ENCODE data around the gene ADAM22.
"Not testable (repeated sequence)": the region's sequence is repeated elsewhere in the genome, so short reads cannot be mapped to it uniquely, and the experiment has no call there.

The ADAM22 gene, protein sequence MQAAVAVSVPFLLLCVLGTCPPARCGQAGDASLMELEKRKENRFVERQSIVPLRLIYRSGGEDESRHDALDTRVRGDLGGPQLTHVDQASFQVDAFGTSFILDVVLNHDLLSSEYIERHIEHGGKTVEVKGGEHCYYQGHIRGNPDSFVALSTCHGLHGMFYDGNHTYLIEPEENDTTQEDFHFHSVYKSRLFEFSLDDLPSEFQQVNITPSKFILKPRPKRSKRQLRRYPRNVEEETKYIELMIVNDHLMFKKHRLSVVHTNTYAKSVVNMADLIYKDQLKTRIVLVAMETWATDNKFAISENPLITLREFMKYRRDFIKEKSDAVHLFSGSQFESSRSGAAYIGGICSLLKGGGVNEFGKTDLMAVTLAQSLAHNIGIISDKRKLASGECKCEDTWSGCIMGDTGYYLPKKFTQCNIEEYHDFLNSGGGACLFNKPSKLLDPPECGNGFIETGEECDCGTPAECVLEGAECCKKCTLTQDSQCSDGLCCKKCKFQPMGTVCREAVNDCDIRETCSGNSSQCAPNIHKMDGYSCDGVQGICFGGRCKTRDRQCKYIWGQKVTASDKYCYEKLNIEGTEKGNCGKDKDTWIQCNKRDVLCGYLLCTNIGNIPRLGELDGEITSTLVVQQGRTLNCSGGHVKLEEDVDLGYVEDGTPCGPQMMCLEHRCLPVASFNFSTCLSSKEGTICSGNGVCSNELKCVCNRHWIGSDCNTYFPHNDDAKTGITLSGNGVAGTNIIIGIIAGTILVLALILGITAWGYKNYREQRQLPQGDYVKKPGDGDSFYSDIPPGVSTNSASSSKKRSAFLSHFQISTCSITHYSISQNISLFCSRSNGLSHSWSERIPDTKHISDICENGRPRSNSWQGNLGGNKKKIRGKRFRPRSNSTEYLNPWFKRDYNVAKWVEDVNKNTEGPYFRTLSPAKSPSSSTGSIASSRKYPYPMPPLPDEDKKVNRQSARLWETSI

GRCh38 chr7:87933953-87934698 lies at the start of gene ADAM22:
Gene ADAM22 (plus strand): TSS chr7:87934251. CDS start chr7:87934466, 215 bp downstream.
- no peak for FAIRE-seq

GRCh38 chr7:87885018-87885417 lies 49.0 kb upstream of the ADAM22 start:
- no peak for FAIRE-seq

GRCh38 chr7:87886875-87887274 lies 47.2 kb upstream of the ADAM22 start:
- FAIRE-seq: peak; percentile 88

GRCh38 chr7:87895363-87895762 lies 38.7 kb upstream of the ADAM22 start:
- no peak for FAIRE-seq

DNA sequence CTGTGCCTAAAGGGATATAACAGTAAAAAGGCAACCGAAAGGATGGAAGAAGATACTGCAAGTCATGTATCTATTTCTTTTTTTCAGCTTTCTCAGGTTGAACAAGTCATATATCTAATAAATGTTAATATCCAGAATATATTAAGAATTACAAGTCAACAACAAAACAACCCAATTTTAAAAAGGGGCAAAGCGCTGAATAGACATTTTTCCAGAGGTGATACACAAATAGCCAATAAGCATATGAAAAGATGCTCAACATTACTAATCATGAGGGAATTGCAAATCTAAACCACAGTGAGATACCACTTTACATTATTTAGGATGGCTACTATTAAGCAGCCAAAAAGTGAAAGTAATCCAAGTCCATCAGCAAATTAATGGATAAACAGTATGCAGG lies 34.8 kb upstream of the ADAM22 start:
- no peak for FAIRE-seq

DNA sequence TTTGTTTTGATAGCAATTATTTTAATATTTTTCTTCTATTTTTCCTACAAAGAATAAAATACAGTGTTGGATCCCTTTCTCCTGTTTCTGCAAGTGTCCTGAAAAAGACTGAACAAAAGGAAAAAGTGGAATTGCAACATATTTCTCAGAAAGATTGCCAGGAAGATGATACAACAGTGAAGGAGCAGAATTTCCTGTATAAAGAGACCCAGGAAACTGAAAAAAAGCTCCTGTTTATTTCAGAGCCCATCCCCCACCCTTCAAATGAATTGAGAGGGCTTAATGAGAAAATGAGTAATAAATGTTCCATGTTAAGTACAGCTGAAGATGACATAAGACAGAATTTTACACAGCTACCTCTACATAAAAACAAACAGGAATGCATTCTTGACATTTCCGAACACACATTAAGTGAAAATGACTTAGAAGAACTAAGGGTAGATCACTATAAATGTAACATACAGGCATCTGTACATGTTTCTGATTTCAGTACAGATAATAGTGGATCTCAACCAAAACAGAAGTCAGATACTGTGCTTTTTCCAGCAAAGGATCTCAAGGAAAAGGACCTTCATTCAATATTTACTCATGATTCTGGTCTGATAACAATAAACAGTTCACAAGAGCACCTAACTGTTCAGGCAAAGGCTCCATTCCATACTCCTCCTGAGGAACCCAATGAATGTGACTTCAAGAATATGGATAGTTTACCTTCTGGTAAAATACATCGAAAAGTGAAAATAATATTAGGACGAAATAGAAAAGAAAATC lies 26.7 kb upstream of the ADAM22 start:
- FAIRE-seq: peak; percentile 41

- not testable (repeated sequence) for FAIRE-seq
Observed at GRCh38 chr7:87908814-87909213, 25.2 kb upstream of the ADAM22 start.

DNA sequence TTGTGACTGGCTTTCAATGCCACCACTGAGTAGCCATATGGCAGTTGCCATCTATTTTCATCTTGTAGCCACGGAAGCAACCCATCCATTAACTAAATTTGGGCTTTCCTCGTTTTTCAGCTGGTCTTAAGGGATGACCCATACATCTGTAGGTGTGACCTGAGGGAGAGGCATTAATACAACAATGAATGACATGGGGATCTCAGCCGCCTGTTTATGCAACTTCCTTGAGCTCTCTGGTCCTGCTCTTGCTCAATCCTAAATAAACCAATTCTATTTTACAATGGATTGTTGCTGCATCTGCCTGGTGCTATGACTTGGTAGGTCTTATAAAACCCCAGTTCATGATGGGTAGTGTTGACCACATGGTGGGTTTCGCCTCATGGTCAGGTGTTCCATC lies 21.9 kb upstream of the ADAM22 start:
- FAIRE-seq: no peak

- no peak for FAIRE-seq
Observed at GRCh38 chr7:87918740-87919139, 15.3 kb upstream of the ADAM22 start.

DNA sequence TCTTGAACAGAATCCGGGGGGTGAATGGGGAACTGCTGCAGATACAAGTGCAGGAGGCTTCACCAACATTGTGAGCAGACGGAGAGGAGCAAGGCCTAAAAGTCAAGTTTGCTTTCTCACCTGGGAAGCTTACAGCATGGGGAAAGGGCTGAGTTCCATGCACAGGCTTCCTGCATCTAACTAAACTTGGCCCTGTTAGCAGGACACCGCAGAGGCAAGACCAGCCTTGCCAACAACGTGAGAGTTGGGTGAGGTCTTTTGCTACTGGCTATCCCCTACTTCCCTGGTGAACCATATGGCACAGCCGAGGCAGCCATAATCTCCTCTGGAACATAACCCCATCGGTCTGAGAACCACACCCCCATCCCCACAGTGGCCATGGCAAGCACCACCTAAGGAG lies 14.2 kb upstream of the ADAM22 start:
- FAIRE-seq: no peak

- no peak for FAIRE-seq
Observed at GRCh38 chr7:87920578-87920977, 13.5 kb upstream of the ADAM22 start.

- not testable (repeated sequence) for FAIRE-seq
Observed at GRCh38 chr7:87922759-87923395, 11.2 kb upstream of the ADAM22 start.

GRCh38 chr7:87926581-87927461 lies 7.2 kb upstream of the ADAM22 start:
- FAIRE-seq: no peak

DNA sequence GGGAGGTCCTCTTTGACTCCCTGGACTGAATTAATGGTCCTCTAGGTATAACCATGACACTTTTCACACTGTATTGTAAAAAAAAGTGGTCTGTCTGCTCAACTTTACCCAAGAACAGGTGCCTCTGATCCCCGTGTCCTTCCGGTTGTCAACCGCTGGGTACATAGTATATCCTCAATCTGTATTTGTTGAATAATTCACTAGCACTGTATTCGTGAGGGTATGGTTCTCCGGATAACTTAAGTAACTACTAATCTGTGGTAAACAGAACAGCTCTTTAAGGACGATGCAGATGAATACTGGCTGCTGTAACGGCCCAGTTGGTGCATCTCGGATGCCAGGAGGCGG lies 472 bp upstream of the ADAM22 start:
- FAIRE-seq: no peak

- FAIRE-seq: no peak
Observed at GRCh38 chr7:87934699-87935383, 790 bp downstream of the ADAM22 start.

DNA sequence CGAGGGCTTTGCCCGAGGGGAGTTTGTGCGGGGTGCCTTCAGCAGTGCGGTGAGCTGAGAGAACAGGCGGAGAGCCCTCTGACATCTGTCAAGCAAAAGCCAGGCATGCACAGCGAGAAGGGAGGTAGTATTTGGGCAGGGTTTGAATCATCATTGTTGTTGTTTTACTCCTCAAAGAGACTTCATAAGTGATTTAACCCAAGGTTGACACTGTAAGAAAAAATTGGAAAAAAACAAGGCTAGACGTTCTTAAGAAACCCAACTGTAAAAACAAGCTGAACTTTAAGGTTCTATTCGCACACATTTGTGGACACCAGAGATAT lies 1.3 kb downstream of the ADAM22 start:
- FAIRE-seq: no peak

DNA sequence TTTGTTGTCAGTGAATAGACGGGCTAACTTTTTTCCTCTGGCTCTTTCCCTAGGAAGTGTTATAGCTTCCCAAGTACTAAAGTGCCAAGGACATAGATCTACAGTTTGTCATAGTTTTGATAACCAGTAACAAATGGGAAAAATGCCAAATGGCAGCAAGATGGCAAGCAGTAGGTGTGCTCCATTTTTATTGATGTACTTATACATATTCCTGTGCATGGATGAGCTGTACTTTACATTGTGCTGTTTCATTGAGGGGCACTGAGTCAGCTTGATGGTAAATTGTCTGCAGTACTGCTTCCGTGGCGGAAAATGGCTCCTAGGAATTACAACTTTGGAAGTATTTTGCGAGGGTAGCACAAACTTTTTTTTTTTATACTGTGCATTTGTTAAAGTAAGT lies 7.1 kb downstream of the ADAM22 start:
- no peak for FAIRE-seq

DNA sequence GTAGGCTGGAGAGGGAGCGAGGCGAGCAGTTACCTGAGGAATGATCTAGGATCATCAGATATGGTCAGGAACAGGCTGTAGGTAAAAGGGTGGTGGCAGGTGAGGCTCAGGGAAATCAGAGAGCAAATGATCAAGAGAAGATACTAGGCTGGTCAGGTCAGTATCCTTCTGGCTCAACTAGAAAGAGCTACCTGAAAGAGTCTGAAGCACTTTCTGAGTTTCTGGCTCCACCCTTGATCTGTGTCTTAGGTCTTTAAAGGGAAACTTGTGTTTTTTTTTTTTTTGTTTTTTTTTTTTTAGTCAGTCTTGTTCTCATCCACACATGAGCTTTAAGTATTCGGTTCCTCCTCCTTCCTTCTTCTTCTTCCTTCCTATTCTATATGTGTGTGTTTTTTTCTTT lies 10.5 kb downstream of the ADAM22 start:
- FAIRE-seq: no peak

DNA sequence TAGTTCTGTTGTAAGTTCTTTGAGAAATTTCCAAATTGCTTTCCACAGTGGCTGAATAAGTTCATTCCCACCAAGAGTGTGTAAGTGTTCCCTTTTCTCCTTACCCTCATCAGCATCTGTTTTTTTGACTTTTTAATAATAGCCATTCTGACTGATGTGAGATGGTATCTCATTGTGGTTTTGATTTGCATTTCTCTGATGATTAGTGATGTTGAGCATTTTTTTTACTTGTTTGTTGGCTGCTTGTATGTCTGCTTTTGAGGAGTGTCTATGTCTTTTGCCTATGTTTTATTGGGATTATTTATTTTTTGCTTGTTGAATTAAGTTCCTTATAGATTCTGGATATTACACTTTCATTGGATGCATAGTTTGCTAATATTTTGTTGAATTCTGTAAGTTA lies 11.9 kb downstream of the ADAM22 start:
- not testable (repeated sequence) for FAIRE-seq

DNA sequence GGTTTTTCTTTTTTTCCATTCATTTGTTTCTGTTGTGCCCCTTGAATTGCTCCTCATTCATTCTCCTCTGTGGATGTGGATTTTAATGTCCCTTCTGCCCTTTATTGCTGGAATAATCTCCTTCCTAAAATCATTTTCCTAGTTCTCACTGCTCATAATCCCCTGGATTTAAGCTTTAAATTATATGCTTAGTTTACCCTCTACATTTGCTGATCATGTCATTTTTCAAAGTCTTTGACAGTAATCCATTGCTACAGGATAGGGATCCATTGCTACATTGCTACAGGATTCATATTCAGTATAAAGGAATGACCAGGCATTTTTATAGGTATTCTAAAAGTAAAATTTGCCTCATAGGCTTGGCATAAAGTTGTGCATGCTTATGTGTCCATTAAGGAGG lies 14.3 kb downstream of the ADAM22 start:
- no peak for FAIRE-seq
